Liver (tissue), 9 donors: ENCODE data around the gene EBF3. TPM values are rescaled to one million over a fixed set of nuclear protein-coding genes. Genes with fewer than 3 reads are reported as not detected.

Experiments
- DNase-seq: peaks from one replicate; pipeline ENCODE4 v3.0.0-alpha.2; 2017; ENCODE audit warnings: low spot score
- H3K27ac ChIP-seq, 2 donors: one replicate each; pipeline ENCODE4 v1.7.0; 2013; ENCODE audit warnings: inconsistent platforms in 2 of 2, low read length in 2 of 2, control low read depth in 1 of 2, low read depth in 1 of 2, mild to moderate bottlenecking in 1 of 2
- H3K27me3 ChIP-seq, 4 donors: one replicate each; pipeline versions ENCODE4 v1.6.1 to v1.7.0; 2013; ENCODE audit warnings: low read length in 3 of 4, inconsistent platforms in 1 of 4, mild to moderate bottlenecking in 1 of 4, moderate library complexity in 1 of 4; ENCODE audit not compliant: control insufficient read depth in 4 of 4, insufficient read depth in 4 of 4
- H3K36me3 ChIP-seq, 4 donors: one replicate each; pipeline versions ENCODE4 v1.6.1 to v1.7.0; 2013; ENCODE audit warnings: low read length in 3 of 4, mild to moderate bottlenecking in 3 of 4, low read depth in 1 of 4, moderate library complexity in 1 of 4; ENCODE audit not compliant: control insufficient read depth in 4 of 4, insufficient read depth in 3 of 4
- H3K4me1 ChIP-seq, 4 donors: one replicate each; pipeline versions ENCODE4 v1.6.1 to v1.7.0; 2013; ENCODE audit warnings: low read length in 3 of 4, mild to moderate bottlenecking in 3 of 4, moderate library complexity in 1 of 4; ENCODE audit not compliant: control insufficient read depth in 4 of 4, insufficient read depth in 4 of 4
- H3K4me3 ChIP-seq, 3 donors: one replicate each; pipeline versions ENCODE4 v1.6.1 to v1.7.0; 2013; ENCODE audit warnings: low read length in 3 of 3, control low read depth in 1 of 3, low read depth in 1 of 3, mild to moderate bottlenecking in 1 of 3
- H3K9ac ChIP-seq, 2 donors: one replicate each; pipeline ENCODE4 v1.7.0; 2013; ENCODE audit warnings: low read length in 2 of 2, mild to moderate bottlenecking in 2 of 2, moderate library complexity in 2 of 2, control low read depth in 1 of 2, low read depth in 1 of 2
- H3K9me3 ChIP-seq, 4 donors: one replicate each; pipeline versions ENCODE4 v1.6.1 to v1.7.0; 2013; ENCODE audit warnings: low read length in 3 of 4; ENCODE audit not compliant: control insufficient read depth in 4 of 4
- ATF3 ChIP-seq: IDR thresholded peaks from 2 replicates; pipeline ENCODE4 v1.6.1; 2016; ENCODE audit warnings: antibody characterized with exemption
- CTCF ChIP-seq: fragments of 150-350 bp; IDR thresholded peaks from 2 replicates; pipeline ENCODE4 v1.5.1; 2017; ENCODE audit warnings: improper control_type of control experiment, low read depth, low read length; ENCODE audit not compliant: missing input control
- EGR1 ChIP-seq, 2 donors: IDR thresholded peaks; 2 replicates each; pipeline ENCODE4 v1.6.1; 2016 to 2018; ENCODE audit warnings: antibody characterized with exemption in 2 of 2, low read depth in 2 of 2
- FOXA1 ChIP-seq: IDR thresholded peaks from 2 replicates; pipeline ENCODE4 v1.6.1; 2016; ENCODE audit warnings: antibody characterized with exemption
- FOXA2 ChIP-seq: IDR thresholded peaks from 2 replicates; pipeline ENCODE4 v1.6.1; 2016; ENCODE audit warnings: antibody characterized with exemption
- GABPA ChIP-seq, 2 donors: IDR thresholded peaks in 1 of 2; conservative IDR thresholded peaks in 1 of 2; 2 replicates each; pipeline ENCODE4 v1.6.1; 2016; ENCODE audit warnings: antibody characterized with exemption in 2 of 2, mild to moderate bottlenecking in 1 of 2, moderate library complexity in 1 of 2
- HNF4A ChIP-seq, 2 donors: conservative IDR thresholded peaks; 2 replicates each; pipeline ENCODE4 v1.6.1; 2016; ENCODE audit warnings: antibody characterized with exemption in 2 of 2, mild to moderate bottlenecking in 2 of 2
- HNF4G ChIP-seq: IDR thresholded peaks from 2 replicates; pipeline ENCODE4 v1.6.1; 2016; ENCODE audit warnings: antibody characterized with exemption
- JUND ChIP-seq, 2 donors: IDR thresholded peaks; 2 replicates each; pipeline ENCODE4 v1.6.1; 2016; ENCODE audit warnings: antibody characterized with exemption in 2 of 2
- MAX ChIP-seq: IDR thresholded peaks from 2 replicates; pipeline ENCODE4 v1.6.1; 2016; ENCODE audit warnings: antibody characterized with exemption
- NR2F2 ChIP-seq: IDR thresholded peaks from 2 replicates; pipeline ENCODE4 v1.6.1; 2016; ENCODE audit warnings: antibody characterized with exemption
- RAD21 ChIP-seq, 2 donors: IDR thresholded peaks; 2 replicates each; pipeline ENCODE4 v1.6.1; 2016; ENCODE audit warnings: antibody characterized with exemption in 2 of 2, mild to moderate bottlenecking in 2 of 2
- REST ChIP-seq: IDR thresholded peaks from 2 replicates; pipeline ENCODE4 v1.6.1; 2016; ENCODE audit warnings: antibody characterized with exemption, mild to moderate bottlenecking
- RXRA ChIP-seq, 2 donors: IDR thresholded peaks; 2 replicates each; pipeline ENCODE4 v1.6.1; 2017 to 2018; ENCODE audit warnings: antibody characterized with exemption in 2 of 2, mild to moderate bottlenecking in 1 of 2
- SP1 ChIP-seq: IDR thresholded peaks from 2 replicates; pipeline ENCODE4 v1.6.1; 2018; ENCODE audit warnings: antibody characterized with exemption, mild to moderate bottlenecking
- TAF1 ChIP-seq: conservative IDR thresholded peaks from 2 replicates; pipeline ENCODE4 v1.6.1; 2016; ENCODE audit warnings: antibody characterized with exemption, mild to moderate bottlenecking
- YY1 ChIP-seq: IDR thresholded peaks from 2 replicates; pipeline ENCODE4 v1.6.1; 2016; ENCODE audit warnings: antibody characterized with exemption, mild to moderate bottlenecking
- ZBTB33 ChIP-seq: IDR thresholded peaks from 2 replicates; pipeline ENCODE4 v1.6.1; 2016; ENCODE audit warnings: antibody characterized with exemption
- WGBS: extraction: QIAGEN DNeasy Blood & Tissue Kit; methylation state at CpG from one replicate; pipeline ENCODE4 v1.1.7; 2013; 5-methylcytosine and 5-hydroxymethylcytosine counted together
- polyA plus RNA-seq, 2 donors: library from polyadenylated mRNA; stranded (reverse) in 1 of 2; unstranded in 1 of 2; fragments of 200-250 nt in 1 of 2; fragments of >200 nt in 1 of 2; fragmentation: Nextera tagmentation in 1 of 2; extraction: Ambion mirVana in 1 of 2; gene quantifications; one replicate each; pipeline versions ENCODE4 v1.2.1 to v1.2.3, GENCODE V29; 2013 to 2015
- total RNA-seq, 2 donors: library from RNA; depleted of rRNA; stranded (reverse); fragments of >200 nt; gene quantifications; one replicate each; pipeline ENCODE4 v1.2.3, GENCODE V29; 2014
- donor health status: healthy.
- donor health status: healthy.
- donor health status: healthy.
- donor health status: healthy.
- donor health status: healthy.

Gene EBF3
- total and polyA plus RNA-seq, 4 donors = 0.02 to 0.08 TPM; not detected in 2

- H3K4me3 ChIP-seq = no peak overlapping the region
- TF ChIP-seq RXRA (IDR thresholded peaks at IDR 0.05) (no peak), GABPA (IDR thresholded peaks at IDR 0.05 in 1 of 2, conservative IDR thresholded peaks at IDR 0.05 in 1 of 2) (no peak), ATF3 (no peak), REST (no peak), FOXA2 (no peak), RAD21 (IDR thresholded peaks at IDR 0.05) (no peak), ZBTB33 (no peak), SP1 (no peak), TAF1 (no peak), YY1 (no peak), FOXA1 (no peak), CTCF (no peak), NR2F2 (no peak), EGR1 (IDR thresholded peaks at IDR 0.05; ENCODE audit: low read depth in 2 of 2) (no peak), JUND (IDR thresholded peaks at IDR 0.05) (no peak), HNF4G (no peak), MAX (no peak), HNF4A (conservative IDR thresholded peaks at IDR 0.05) (no peak)
- no peak overlapping the region for H3K27ac ChIP-seq
- no peak overlapping the region for H3K9ac ChIP-seq
- no peaks in the 10 kb centered on the region for H3K36me3 ChIP-seq
- H3K4me1 ChIP-seq = peaks cover 0 to 5% (median under 1%) of the 10 kb centered on the region in 4 donors
- WGBS = 89% methylated on average over 9 of the region's 9 CpGs
- H3K9me3 ChIP-seq = peaks cover 0 to 5% (median 0%) of the 10 kb centered on the region in 4 donors
- no peaks in the 10 kb centered on the region for H3K27me3 ChIP-seq
- no peak for DNase-seq
Measured at GRCh38 chr10:129809431-129809830, 154.6 kb downstream of the EBF3 start.
